ENCODE results near the gene CEBPB.
"Not testable (repeated sequence)": the region's sequence is repeated elsewhere in the genome, so short reads cannot be mapped to it uniquely, and the experiment has no call there.

The CEBPB gene

DNA sequence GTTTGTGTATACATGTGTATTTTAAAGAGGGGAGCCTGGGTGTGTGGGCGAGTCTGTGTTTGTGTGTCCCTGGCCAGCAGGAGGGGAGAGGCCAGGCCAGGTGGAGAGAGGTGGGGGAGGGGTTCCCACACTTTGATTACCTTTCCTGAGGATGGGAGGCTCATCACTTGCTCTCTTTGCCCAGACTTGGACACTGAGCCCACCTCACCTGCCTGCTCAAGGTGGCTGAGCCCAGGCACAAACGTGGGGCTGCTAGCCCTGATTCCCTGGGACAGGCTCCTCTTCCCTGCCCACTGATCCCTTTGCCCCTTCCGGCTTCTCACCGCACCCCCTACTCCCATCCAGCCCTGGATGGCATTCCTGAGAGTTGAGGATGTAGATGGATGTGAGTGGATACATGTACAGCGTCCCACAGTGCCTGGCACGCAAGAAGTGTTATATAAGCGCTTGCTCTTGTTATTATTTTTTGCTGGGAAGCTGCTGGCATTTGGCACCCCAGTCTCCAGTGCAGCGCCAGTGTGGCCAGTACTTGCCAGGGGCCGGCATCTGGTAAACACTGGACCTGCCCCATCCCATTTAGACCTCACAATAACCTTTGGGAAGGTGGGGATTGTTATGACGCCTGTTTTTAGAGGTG, 2.7 kb downstream of the CEBPB start:
- DNase-seq (ENCODE audit: low read depth), result no peak

DNA sequence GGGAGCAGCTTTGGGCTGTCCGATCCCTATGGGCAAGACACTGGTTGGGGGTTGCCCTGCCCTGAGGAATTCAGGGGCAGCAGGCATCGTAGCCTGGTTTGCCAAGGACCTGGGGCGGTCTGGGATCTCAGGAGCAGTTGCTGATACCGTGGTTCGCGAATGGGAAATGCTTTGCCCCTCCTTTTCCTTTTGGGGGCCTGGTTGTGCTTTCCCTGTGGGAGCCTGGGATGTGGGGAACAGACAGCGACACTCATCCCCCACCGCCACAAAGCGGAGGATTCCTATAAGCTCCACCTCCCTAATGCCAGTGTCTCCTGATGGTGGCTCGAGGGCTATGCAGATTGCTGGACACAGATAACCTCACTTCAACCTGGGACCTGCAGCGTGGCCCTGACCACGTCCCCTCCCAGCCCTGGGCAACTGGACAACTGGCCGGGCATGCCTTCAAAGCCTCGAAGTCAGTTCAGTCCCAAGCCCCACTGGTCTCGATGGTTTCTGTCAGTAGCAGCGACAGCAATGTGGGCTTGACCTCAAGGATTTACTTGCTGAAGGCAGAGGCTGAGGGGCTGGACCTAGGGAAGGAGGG, 3.3 kb downstream of the CEBPB start:
- no peak for DNase-seq (ENCODE audit: low read depth)

DNA sequence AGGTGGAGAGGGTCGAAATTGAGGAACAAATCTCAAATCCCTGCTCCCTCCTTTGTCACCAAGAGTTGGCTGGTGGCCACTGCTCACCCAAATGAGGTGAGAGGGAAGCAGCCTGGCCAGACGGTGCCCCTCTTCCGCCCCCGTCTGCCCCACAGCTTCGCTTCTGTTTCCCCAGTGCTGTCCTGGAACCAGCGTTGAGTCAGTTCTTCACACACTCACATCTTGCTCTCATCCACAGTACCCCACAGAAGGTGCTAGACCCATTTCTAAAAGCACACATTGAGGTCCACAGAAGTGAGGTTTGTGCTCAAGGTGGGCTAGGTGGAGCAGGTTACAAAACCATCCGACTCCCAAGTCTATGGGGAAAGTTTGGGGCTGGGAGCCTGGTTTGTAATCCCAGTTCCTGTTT, 3.8 kb downstream of the CEBPB start:
- no peak for DNase-seq (ENCODE audit: low read depth)

DNA sequence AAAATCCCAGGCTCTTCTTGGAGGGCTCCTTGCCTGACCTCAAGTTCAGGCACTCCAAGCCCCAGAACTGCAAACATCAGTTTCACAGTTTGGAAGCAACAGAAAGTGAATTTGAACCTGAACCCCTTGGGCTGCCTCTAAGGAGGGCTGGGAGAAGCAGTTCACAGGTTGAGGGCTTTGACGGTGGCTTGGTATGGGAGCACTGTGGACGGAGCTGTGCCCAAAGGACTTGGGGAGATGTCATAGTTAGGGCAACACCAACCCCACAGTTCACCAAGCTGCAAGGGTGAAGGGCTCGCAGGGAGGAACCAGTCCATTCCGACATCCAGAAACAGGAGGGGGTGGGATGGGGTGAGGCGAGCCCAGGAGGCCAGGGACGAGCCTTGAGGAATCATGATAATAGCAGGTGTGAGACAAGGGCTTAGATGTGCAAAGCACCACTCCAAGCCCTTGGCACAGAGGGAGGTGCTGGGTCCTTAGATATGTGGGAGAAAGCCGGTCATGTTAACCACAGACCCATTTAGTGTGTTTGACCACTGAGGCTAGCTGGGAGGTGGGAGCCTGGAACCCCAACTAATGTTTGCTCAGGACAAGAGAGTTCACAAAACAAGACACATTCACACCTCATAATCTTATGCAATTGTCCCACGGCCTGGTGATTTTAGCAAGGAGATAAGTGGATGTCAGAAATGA, 4.3 kb downstream of the CEBPB start:
- no peak for DNase-seq (ENCODE audit: low read depth)

DNA sequence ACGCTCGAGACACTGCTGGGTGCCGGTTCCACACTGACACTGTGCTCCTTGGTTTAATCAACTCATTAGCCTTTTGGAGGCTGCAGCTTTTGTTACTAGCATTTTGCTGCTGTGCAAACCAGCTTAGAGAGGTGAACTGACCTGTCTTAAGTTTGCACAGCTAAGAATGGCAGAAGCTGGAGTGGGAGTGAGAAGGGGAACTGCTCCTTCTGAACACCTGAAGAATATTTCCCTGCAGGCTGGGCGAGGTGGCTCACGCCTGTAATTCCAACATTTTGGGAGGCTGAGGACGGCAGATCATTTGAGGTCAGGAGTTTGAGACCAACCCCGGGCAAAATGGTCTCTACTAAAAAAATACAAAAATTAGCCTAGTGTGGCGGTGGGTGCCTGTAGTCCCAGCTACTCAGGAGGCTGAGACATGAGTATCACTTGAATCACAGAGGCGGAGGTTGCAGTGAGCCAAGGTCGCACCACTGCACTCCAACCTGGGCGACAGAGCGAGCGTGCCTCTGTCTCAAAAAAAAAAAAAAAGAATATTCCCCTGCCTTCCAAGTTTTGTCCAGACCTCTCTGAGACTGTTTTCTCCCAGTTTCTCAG, 5.0 kb downstream of the CEBPB start:
- no peak for DNase-seq (ENCODE audit: low read depth)

DNA sequence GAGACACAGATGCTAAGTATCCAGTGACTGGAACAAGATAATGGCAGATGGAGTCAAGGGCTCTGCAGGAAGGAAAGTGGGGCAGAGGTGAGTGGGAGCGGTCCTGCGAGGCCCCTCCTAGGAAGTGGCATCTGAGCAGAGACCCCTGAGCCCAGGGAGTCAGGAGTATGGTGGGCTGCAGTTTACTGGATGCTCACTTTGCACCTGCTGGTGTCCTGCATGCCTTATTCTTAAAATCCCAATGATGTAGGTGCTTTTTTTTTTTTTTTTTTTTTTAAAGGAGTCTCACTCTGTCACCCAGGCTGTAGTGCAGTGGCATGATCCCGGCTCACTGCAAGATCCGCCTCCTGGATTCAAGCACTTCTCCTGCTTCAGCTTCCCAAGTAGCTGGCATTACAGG, 5.6 kb downstream of the CEBPB start:
- DNase-seq (ENCODE audit: low read depth), result no peak

DNA sequence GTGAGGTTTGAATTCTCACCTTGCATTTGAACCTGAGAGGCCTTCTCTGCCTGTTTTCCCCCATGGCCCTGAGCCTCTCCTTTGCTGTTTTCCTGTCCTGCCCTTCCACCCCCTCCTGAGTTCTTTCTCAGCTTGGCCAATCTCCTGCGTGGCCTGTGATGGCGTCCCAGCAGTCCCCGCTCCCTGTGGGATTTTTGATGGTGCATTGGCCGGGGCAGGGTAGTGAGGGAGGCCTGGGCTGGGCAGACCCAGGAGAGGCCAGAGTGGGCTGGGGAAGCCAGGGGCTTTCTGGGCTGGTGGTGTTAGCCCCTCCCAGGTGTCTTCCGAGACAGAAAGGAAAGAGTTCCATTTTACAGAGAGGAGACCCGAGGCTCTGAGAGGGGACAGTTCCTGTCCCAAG, 6.3 kb downstream of the CEBPB start:
- DNase-seq (ENCODE audit: low read depth), result no peak

DNA sequence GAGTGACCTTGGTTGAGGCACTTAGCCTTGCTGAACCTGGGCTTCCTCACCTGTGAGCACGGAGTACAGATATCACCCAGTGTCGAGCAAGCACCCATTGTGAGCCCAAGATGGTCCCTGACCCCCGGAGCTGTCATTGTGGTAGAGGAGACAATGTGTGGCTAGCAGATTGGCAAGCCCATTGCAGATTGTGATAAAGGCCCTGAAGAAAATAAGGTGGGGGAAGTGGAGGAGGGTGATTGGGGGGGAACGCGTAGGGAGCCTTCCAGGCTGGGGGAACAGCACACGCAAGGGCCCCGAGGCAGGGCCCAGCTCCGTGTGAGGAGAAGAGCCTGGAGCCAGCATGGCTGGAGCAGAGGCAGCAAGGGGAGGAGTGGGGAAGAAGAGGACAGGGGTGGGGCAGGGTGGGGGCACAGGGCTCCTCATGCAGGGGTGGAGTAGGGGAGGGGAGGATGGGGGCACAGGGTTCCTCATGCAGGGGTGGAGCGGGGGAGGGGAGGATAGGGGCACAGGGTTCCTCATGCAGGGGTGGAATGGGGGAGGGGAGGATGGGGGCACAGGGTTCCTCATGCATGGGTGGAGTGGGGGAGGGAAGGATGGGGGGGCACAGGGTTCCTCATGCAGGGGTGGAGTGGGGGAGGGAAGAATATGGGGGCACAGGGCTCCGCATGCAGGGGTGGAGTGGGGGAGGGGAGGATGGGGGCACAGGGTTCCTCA, 7.0 kb downstream of the CEBPB start:
- DNase-seq (ENCODE audit: low read depth), result no peak

DNA sequence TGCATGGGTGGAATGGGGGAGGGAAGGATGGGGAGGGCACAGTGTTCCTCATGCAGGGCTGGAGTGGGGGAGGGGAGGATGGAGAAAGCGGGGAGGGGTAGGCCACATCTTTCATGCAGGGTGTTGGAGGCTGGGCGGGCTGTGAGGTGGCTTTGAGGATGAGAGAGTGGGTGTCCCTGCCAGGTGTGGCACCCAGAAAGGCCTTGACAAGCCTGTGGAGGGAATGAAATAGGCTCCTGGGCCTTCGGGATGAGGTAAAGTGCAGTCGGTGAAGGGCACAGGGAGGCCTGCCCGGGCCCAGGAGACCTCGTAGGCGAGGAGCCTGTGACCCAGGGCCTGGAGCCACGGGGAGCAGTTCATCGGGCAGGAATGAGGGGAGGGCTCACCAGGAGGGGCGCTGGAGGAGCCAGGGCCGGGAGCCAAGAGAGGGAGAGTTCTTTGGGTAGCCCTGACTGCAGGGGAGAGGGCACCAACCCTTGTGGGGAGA, 7.6 kb downstream of the CEBPB start:
- DNase-seq (ENCODE audit: low read depth), result no peak

DNA sequence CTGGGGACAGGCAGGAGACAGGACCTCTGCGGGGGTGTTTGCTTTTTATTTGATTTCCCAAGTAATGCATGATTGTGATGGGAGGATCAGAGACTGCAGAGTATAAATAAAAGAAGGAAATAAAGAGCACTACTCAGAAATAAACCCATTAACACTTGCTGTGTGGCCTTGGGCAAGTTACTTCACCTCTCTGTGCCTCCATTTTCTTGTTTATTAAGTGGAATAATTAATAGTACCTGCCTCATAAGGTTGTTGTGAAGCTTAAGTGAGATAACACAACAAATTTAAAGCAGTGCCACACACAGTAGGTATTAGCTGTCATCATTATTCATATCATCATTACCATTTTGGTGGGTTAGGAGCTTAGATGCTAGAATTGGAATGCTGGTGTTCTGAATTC, 8.1 kb downstream of the CEBPB start:
- no peak for DNase-seq (ENCODE audit: low read depth)

DNA sequence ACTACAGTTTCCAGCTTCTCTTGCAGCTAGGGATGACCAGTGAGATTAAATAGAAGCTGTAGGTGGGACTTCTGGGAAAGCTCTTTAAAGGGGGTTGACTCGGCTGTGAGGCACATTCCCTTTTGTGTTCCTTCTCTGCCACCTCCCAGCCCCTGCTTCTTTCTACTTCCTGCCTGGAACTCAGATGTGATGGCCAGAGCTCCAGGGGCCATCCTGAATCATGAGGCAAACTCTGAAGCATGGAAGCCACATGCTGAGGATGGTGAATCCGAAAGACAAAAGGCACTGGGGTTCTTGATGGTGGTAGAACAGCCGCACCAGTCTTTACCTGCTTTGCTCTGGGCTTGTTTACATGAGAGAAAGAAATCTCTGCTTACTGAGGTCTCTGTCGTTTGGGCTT, 9.1 kb downstream of the CEBPB start:
- no peak for DNase-seq (ENCODE audit: low read depth)

DNA sequence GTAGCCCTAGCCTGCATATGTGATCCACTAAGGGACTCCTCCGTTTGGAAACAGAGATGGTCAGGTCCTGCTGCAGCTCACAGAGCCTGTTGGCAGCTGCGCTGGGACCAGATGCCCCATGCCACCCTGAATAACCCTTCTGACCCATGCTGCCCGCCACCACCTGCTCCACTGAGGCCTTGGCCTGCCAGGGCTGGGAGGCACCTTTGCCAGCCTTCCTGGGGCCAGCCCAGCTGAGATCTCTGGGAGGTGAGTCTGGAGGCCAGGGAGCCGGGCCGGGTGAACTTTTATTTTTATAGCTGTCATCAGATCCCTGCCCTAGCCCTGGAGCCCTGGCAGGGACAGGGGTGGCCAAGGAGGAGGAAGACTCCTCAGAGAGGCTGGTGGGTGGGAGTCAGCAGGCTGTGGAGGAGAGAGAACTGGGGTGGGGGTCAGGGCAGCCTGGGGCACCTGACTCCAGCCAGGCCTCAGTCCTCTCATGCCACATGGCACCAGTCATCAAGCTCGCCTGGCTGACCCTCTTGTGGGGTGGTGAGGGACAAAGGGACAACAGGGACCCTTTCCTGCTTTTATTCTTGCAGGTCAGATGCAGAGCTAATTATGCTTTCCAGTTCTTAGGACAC, 10.0 kb downstream of the CEBPB start:
- DNase-seq (ENCODE audit: low read depth), result no peak

DNA sequence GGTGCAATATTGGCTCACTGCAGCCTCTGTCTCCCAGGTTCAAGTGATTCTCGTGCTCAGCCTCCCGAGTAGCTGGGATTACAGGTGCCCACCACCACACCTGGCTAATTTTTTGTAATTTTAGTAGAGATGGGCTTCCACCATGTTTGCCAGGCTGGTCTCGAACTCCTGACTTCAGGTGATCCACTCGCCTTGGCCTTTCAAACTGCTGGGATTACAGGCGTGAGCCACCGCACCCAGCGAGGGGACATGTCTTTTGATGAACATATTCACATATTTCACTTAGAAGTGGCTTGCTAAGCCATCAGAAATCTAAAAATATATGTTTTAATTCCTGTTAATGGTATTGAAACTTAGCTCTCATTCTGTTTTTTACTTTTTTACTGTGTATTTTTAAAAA, 11.1 kb downstream of the CEBPB start:
- not testable (repeated sequence) for DNase-seq (ENCODE audit: low read depth)

DNA sequence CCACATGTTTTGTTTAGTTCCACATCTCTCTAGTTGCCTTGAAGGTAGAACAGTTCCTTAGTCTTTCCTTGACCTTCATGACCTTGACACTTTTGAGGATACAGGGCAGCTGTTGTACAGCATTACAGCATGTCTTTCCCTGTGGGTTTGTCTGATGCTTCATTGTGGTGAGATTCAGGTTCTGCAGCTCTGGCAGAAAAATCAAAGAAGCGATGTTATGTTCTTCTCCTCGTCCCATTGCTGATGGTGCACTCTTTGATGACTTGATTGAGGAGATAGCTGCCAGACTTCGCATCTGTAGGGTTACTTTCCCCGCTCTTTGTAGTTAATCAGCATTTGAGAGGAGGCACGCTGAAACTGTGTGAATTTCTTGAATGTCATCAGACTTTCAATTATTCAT, 12.0 kb downstream of the CEBPB start:
- DNase-seq (ENCODE audit: low read depth), result no peak

DNA sequence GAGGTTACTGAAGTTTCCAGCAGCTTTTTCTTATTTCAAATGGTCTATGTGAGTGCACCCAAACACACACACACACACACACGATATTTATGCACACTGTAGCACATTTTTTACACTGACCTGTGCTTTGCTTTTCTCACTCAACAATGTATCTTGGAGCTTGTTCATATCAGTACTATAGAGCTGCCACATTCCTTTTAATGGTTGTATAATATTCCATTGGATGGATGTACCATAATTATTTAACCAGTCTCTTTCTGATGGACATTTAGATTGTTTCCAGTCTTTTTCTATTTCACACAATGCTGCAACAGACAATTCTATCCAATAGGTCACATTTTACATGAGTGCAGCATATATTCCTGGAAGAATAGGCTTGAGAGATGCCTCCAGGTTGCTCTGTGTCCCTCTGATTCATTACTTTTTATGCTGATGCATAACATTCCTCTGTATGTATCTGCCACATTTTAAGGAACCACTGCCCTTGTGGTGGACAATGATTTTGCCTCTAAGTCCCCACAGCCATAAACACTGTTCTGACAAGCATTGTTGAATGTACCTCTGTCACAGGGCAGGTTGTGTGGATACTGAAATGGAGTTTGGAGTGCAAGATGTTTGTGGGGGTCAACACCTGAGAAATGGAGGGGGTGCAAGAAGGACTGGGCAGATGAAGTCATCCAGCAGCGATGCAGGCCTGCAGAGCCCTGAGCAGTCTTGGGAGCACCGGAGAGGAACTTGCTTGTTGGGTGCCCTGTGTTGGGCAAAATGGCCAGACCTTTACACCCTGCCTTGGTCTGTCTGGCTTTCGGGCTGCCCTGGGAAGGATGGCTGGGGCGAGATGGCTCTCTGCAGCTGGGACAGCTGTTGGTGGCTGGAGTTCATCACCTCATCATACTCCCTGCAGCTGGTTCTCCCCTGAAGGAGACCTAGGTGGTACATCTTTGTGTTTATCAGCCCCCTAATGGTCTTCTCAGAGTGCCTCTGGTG, 13.6 kb downstream of the CEBPB start:
- no peak for DNase-seq (ENCODE audit: low read depth)

DNA sequence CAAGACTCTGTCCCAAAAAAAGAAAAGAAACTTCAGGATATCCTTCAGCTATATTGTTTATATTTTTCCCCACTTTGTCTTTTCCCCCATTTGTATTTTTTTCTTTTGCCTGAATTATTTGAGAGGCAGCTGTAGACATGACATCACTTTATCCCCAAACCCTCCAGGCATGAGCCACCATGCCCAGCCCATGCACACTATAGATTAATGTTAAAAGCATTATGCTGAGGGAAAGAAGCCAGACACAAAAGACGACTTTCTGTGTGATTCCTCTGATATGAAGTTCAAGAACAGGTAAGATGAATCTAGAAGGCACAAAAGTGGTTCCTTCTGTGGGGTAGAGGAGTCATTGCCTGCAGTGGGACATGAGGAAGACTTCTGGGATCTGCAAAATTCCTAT, 16.4 kb downstream of the CEBPB start:
- DNase-seq (ENCODE audit: low read depth), result no peak

DNA sequence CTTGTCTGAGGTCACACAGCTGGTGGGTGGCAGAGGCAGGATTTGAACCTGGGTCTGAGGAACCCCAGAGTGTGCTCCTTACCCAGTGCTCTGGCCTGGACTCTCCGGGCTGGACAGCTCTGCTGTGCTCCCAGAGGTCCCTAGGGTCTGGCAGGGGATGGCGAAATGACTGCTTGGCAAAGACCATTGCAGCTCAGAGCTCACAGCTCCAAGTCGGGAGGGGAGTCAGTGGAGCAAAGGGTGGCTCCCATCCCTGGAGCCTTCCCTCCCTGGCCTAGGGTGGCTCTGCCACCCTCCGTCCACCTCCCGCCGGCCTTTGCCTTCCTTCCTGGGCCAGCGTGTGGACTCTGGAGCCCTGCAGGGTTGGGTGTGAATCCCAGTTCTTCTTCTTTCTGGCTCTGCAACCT, 17.5 kb downstream of the CEBPB start:
- no peak for DNase-seq (ENCODE audit: low read depth)

DNA sequence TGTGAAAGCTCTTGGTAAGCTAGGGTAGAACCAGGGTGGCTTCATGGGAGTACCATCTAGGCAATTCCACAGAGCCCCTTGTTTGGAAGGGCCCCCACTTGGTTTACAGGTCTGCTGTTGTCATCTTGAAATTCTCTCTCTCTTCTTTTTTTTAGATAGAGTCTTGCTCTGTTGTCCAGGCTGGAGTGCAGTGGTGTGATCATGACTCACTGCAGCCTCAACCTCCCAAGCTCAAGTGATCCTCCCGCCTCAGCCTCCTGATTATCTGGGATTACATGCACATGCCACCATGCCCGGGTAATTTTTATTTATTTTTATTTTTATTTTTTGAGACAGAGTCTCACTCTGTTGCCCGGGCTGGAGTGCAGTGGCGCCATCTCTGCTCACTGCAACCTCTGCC, 18.2 kb downstream of the CEBPB start:
- not testable (repeated sequence) for DNase-seq (ENCODE audit: low read depth)

DNA sequence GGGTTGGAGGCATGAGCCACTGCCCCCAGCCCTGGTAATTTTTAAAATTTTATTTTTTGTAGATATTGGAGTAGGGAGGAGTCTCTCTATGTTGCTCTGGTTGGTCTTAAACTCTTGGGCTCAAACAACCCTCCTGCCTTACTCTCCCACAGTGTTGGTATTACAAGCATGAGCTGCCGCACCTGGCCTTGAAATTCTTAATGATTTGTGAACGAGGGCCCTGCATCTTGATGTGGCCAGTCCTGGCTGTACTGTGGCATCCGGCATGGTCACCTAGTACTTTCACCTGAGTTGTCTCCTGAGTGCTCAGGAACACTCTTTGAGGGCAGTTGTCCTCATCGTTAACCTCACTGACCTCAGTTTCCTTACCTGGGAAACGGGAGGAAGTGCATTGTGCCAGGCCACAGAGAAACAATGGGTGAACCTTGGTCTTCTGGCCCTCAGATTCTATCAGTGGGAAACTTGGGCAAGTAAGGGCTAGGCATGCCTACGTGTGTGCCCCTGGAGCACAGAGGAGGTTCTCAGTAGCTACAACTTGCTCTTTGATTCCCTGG, 19.5 kb downstream of the CEBPB start:
- DNase-seq (ENCODE audit: low read depth), result no peak

DNA sequence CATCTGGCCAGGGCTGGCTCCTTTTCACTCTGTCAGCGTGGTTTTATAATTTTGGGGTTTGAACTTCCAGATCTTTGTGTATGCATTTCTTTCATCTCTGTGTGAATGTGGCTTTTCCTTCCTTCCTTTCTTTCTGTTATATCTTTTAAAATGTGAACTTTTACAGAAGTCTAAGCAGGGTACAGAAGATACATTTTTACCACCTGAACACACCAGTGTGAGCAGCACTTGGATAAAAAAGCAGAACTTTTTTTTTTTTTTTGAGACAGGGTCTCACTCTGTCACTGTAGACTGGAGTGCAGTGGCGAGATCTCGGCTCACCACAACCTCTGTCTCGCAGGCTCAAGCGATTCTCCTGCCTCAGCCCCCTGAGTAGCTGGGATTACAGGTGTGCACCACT, 20.5 kb downstream of the CEBPB start:
- no peak for DNase-seq (ENCODE audit: low read depth)
